SU-DHL-6 (cell line): ENCODE data around the gene AKAP8.

Experiments used
- H2AFZ ChIP-seq: fragments of 200-600 bp; sonication (generic); 2 replicates; pipeline ENCODE4 v1.6.1; 2014; ENCODE audit warnings: low read depth, mild to moderate bottlenecking, moderate library complexity, mixed read lengths, antibody characterized with exemption, low read length; ENCODE audit not compliant: severe bottlenecking
- H3F3A ChIP-seq: fragments of 200-600 bp; shearing (Covaris generic); 2 replicates; pipeline ENCODE4 v1.6.0; 2016; ENCODE audit warnings: antibody characterized with exemption, mild to moderate bottlenecking; ENCODE audit not compliant: insufficient read depth
- H3K27ac ChIP-seq: fragments of 200-600 bp; sonication (generic); 2 replicates; pipeline ENCODE4 v1.5.1; 2016; ENCODE audit warnings: low read depth, mild to moderate bottlenecking, low read length, moderate library complexity, mixed read lengths
- H3K27me3 ChIP-seq: fragments of 200-600 bp; sonication (generic), shearing (Covaris generic); 2 replicates; pipeline ENCODE4 v1.6.0; 2014; ENCODE audit warnings: mild to moderate bottlenecking, low read length
- H3K36me3 ChIP-seq: fragments of 200-600 bp; sonication (generic); 2 replicates; pipeline ENCODE4 v1.6.1; 2014; ENCODE audit warnings: mild to moderate bottlenecking, low read length, mixed read lengths
- H3K4me2 ChIP-seq: fragments of 300-600, 200-600 bp; shearing (Covaris generic), sonication (generic); 2 replicates; pipeline ENCODE4 v1.6.0; 2014; ENCODE audit warnings: low read length, low read depth, mild to moderate bottlenecking; ENCODE audit not compliant: poor library complexity, severe bottlenecking
- H3K4me3 ChIP-seq: fragments of 200-600 bp; sonication (generic); 2 replicates; pipeline ENCODE4 v1.5.1; 2014; ENCODE audit warnings: antibody characterized with exemption, low read length, mild to moderate bottlenecking, mixed read lengths; ENCODE audit not compliant: insufficient read depth, poor library complexity, severe bottlenecking
- H3K79me2 ChIP-seq: fragments of 200-600 bp; sonication (generic); 2 replicates; pipeline ENCODE4 v1.6.1; 2014; ENCODE audit warnings: mild to moderate bottlenecking, low read length, moderate library complexity; ENCODE audit not compliant: insufficient read depth
- H3K9ac ChIP-seq: fragments of 200-600 bp; sonication (generic); 2 replicates; pipeline ENCODE4 v1.7.0; 2014; ENCODE audit warnings: mild to moderate bottlenecking, low read length
- H3K9me2 ChIP-seq: fragments of 200-600 bp; sonication (generic); replicated peaks from 2 replicates; pipeline ENCODE4 v1.6.1; 2014; ENCODE audit warnings: low read length; ENCODE audit not compliant: insufficient read depth
- H3K9me3 ChIP-seq: fragments of 200-600 bp; sonication (generic); 2 replicates; pipeline ENCODE4 v1.6.1; 2014; ENCODE audit warnings: low read length, mixed read lengths; ENCODE audit not compliant: insufficient read depth
- H4K20me1 ChIP-seq: fragments of 200-600 bp; sonication (generic); 2 replicates; pipeline ENCODE4 v1.6.1; 2014; ENCODE audit warnings: low read depth, mild to moderate bottlenecking, antibody characterized with exemption, low read length, moderate library complexity, mixed read lengths
- EZH2phosphoT487 ChIP-seq: fragments of 200-600 bp; sonication (generic), shearing (Covaris generic); conservative IDR thresholded peaks from 2 replicates; pipeline ENCODE4 v1.6.1; 2018; ENCODE audit warnings: mild to moderate bottlenecking, antibody characterized with exemption, low read length, moderate library complexity, mixed read lengths
- TF ChIP-seq, protein P1 (sequence below): fragments of 200-600 bp; sonication (generic); IDR thresholded peaks from one replicate; pipeline ENCODE4 v1.5.1; 2017; ENCODE audit warnings: antibody characterized with exemption, mild to moderate bottlenecking, low read length, moderate library complexity; ENCODE audit not compliant: insufficient read depth, poor library complexity, severe bottlenecking

The AKAP8 gene

GRCh38 chr19:15379083-15379998 lies at the start of gene AKAP8:
TSS of gene AKAP8 (minus strand) at chr19:15379787. CDS start at chr19:15379731, 56 bp downstream.
- Histone ChIP-seq H3K9ac (peak within 1 kb of the TSS; percentile 87), H4K20me1 (peaks cover 10% of the 10 kb centered on the region; the same call in 1 of the 2 replicates), H3K4me2 (peak within 1 kb of the TSS; percentile 92), H3K79me2 (peaks cover 49% of the 10 kb centered on the region), H3K27ac (peak within 1 kb of the TSS; percentile 80), H3K9me2 (no peaks in the 10 kb centered on the region), H3K36me3 (no peaks in the 10 kb centered on the region), H3K9me3 (no peaks in the 10 kb centered on the region), H3F3A (peaks cover 31% of the 10 kb centered on the region), H2AFZ (peak within 1 kb of the TSS; percentile 52), H3K27me3 (no peaks in the 10 kb centered on the region), H3K4me3 (peak within 1 kb of the TSS; percentile 74)
- TF ChIP-seq, protein P1, sequence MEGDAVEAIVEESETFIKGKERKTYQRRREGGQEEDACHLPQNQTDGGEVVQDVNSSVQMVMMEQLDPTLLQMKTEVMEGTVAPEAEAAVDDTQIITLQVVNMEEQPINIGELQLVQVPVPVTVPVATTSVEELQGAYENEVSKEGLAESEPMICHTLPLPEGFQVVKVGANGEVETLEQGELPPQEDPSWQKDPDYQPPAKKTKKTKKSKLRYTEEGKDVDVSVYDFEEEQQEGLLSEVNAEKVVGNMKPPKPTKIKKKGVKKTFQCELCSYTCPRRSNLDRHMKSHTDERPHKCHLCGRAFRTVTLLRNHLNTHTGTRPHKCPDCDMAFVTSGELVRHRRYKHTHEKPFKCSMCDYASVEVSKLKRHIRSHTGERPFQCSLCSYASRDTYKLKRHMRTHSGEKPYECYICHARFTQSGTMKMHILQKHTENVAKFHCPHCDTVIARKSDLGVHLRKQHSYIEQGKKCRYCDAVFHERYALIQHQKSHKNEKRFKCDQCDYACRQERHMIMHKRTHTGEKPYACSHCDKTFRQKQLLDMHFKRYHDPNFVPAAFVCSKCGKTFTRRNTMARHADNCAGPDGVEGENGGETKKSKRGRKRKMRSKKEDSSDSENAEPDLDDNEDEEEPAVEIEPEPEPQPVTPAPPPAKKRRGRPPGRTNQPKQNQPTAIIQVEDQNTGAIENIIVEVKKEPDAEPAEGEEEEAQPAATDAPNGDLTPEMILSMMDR = no peak
- TF ChIP-seq EZH2phosphoT487 = no peak

- Histone ChIP-seq H3K9me3 (no peaks in the 10 kb centered on the region), H2AFZ (no peak overlapping the region), H3K4me2 (no peak overlapping the region), H3K4me3 (no peak overlapping the region), H3F3A (no peaks in the 10 kb centered on the region), H3K79me2 (peaks cover 40% of the 10 kb centered on the region), H3K27ac (no peak overlapping the region), H4K20me1 (no peaks in the 10 kb centered on the region; the same call in 1 of the 2 replicates), H3K9ac (no peak overlapping the region), H3K36me3 (peaks cover 7% of the 10 kb centered on the region; the same call in 1 of the 2 replicates), H3K9me2 (no peaks in the 10 kb centered on the region), H3K27me3 (no peaks in the 10 kb centered on the region)
- TF ChIP-seq, protein P1 = no peak
- no peak for TF ChIP-seq EZH2phosphoT487
Observed at GRCh38 chr19:15427991-15428471, 48.4 kb upstream of the AKAP8 start.

DNA sequence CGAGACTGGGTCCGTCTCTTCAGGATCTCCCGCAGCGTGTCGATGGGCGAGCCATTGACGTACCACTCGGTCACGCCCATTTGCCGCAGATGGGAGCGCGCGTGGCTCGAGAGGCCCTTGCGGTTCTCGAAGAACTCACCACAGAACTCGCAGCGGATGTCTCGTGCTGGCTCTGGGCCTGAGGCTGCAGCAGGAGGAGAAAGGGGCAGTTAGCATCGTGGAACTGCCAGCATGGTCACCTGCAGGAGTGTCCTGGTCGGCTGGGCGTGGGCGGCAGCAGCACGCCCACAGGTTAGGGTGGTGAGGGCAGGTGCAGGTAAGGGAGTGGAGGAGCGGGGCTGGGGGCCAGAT lies 47.7 kb upstream of the AKAP8 start:
- no peak for TF ChIP-seq EZH2phosphoT487
- TF ChIP-seq, protein P1 = no peak
- H2AFZ ChIP-seq = no peak overlapping the region
- no peak overlapping the region for H3K9ac ChIP-seq
- H4K20me1 ChIP-seq = no peaks in the 10 kb centered on the region; the same call in 1 of the 2 replicates
- H3K9me2 ChIP-seq = no peaks in the 10 kb centered on the region
- H3K9me3 ChIP-seq = no peaks in the 10 kb centered on the region
- H3K36me3 ChIP-seq = peaks cover 7% of the 10 kb centered on the region; the same call in 1 of the 2 replicates
- no peak overlapping the region for H3K4me2 ChIP-seq
- H3K79me2 ChIP-seq = peaks cover 40% of the 10 kb centered on the region
- H3K27ac ChIP-seq = no peak overlapping the region
- H3F3A ChIP-seq = no peaks in the 10 kb centered on the region
- H3K4me3 ChIP-seq = no peak overlapping the region
- H3K27me3 ChIP-seq = no peaks in the 10 kb centered on the region
